ENCODE measurements around the gene PIBF1.

- TF ChIP-seq, protein P1, sequence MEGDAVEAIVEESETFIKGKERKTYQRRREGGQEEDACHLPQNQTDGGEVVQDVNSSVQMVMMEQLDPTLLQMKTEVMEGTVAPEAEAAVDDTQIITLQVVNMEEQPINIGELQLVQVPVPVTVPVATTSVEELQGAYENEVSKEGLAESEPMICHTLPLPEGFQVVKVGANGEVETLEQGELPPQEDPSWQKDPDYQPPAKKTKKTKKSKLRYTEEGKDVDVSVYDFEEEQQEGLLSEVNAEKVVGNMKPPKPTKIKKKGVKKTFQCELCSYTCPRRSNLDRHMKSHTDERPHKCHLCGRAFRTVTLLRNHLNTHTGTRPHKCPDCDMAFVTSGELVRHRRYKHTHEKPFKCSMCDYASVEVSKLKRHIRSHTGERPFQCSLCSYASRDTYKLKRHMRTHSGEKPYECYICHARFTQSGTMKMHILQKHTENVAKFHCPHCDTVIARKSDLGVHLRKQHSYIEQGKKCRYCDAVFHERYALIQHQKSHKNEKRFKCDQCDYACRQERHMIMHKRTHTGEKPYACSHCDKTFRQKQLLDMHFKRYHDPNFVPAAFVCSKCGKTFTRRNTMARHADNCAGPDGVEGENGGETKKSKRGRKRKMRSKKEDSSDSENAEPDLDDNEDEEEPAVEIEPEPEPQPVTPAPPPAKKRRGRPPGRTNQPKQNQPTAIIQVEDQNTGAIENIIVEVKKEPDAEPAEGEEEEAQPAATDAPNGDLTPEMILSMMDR (IDR thresholded peaks at IDR 0.05): no peak
- TF ChIP-seq POLR2AphosphoS5 (IDR thresholded peaks at IDR 0.05) (no peak), POLR2A (IDR thresholded peaks at IDR 0.05) (no peak)
These were observed 6.9 kb downstream of the PIBF1 start for GRCh38 chr13:72788831-72789230.
